HEK293 (cell line): ENCODE measurements around the gene GALNT9.

Source experiments
- CTCF ChIA-PET: fragments of 350-600 bp; formaldehyde crosslinking; extraction: SDS; loops from one replicate; lab custom pipeline; 2021; ENCODE audit warnings: antibody characterized with exemption; lab: Yijun Ruan, JAX
- POLR2A ChIA-PET: fragments of 300-600 bp; formaldehyde crosslinking; extraction: SDS; loops from one replicate; lab custom pipeline; 2020; ENCODE audit warnings: antibody characterized with exemption, inconsistent platforms; lab: Yijun Ruan, JAX
- H3K27ac ChIP-seq: fragments of 200-500 bp; sonication (Bioruptor generic); 2 replicates; pipeline ENCODE4 v1.5.1; 2014; ENCODE audit warnings: low read depth, low read length, control low read depth, inconsistent platforms; ENCODE audit errors: extremely low read depth
- H3K36me3 ChIP-seq, 2 experiments: fragments of 200-500 bp in 1 of 2; sonication (Bioruptor generic) in 1 of 2; 1 replicate in 1 of 2; 2 replicates in 1 of 2; pipeline ENCODE4 v1.5.1; 2014 to 2017; ENCODE audit warnings: inconsistent platforms in 2 of 2, low read length in 2 of 2; ENCODE audit not compliant: control insufficient read depth in 2 of 2, insufficient read depth in 1 of 2
- H3K4me1 ChIP-seq: fragments of 200-500 bp; sonication (Bioruptor generic); 2 replicates; pipeline ENCODE4 v1.5.1; 2014; ENCODE audit warnings: mild to moderate bottlenecking, low read length, inconsistent platforms; ENCODE audit not compliant: control insufficient read depth, insufficient read depth
- H3K4me3 ChIP-seq: 2 replicates; pipeline ENCODE4 v1.5.1; 2011; ENCODE audit warnings: low read depth, mild to moderate bottlenecking, control low read depth, low read length, moderate library complexity
- H3K9me3 ChIP-seq: fragments of 200-500 bp; sonication (Bioruptor generic); 2 replicates; pipeline ENCODE4 v1.5.1; 2014; ENCODE audit warnings: low read depth, low read length, inconsistent platforms; ENCODE audit not compliant: control insufficient read depth, insufficient read depth
- KLF7 ChIP-seq: fragments of 450-650 bp; formaldehyde crosslinking; IDR thresholded peaks from 2 replicates; pipeline ENCODE4 v1.5.1; 2016; ENCODE audit warnings: missing biosample characterization, missing genetic modification characterization, borderline replicate concordance
- MYNN ChIP-seq: fragments of 450-650 bp; formaldehyde crosslinking; IDR thresholded peaks from 2 replicates; pipeline ENCODE4 v1.5.1; 2016; ENCODE audit warnings: missing biosample characterization, missing genetic modification characterization, borderline replicate concordance
- PATZ1 ChIP-seq: fragments of 450-650 bp; formaldehyde crosslinking; IDR thresholded peaks from 2 replicates; pipeline ENCODE4 v1.5.1; 2016; ENCODE audit warnings: missing biosample characterization, missing genetic modification characterization
- TRIM28 ChIP-seq: IDR thresholded peaks from 2 replicates; pipeline ENCODE4 v1.6.1; 2011; ENCODE audit warnings: low read length, control low read depth, borderline replicate concordance
- YY1 ChIP-seq: fragments of 450-650 bp; formaldehyde crosslinking; IDR thresholded peaks from 2 replicates; pipeline ENCODE4 v1.5.1; 2018; ENCODE audit warnings: missing biosample characterization, missing genetic modification characterization
- ZBTB7A ChIP-seq: fragments of 450-650 bp; formaldehyde crosslinking; IDR thresholded peaks from 2 replicates; pipeline ENCODE4 v1.5.1; 2016; ENCODE audit warnings: low read depth, missing biosample characterization, missing genetic modification characterization
- ZFHX2 ChIP-seq: fragments of 450-650 bp; formaldehyde crosslinking; conservative IDR thresholded peaks from 2 replicates; pipeline ENCODE4 v1.5.1; 2016; ENCODE audit warnings: missing biosample characterization, missing genetic modification characterization
- ZIC2 ChIP-seq: fragments of 450-650 bp; formaldehyde crosslinking; IDR thresholded peaks from 2 replicates; pipeline ENCODE4 v1.5.1; 2016; ENCODE audit warnings: missing biosample characterization, missing genetic modification characterization
- ZNF133 ChIP-seq: fragments of 450-650 bp; formaldehyde crosslinking; IDR thresholded peaks from 2 replicates; pipeline ENCODE4 v1.5.1; 2016; ENCODE audit warnings: missing biosample characterization, missing genetic modification characterization
- ZNF146 ChIP-seq: fragments of 450-650 bp; formaldehyde crosslinking; IDR thresholded peaks from 2 replicates; pipeline ENCODE4 v1.5.1; 2016; ENCODE audit warnings: missing biosample characterization, missing genetic modification characterization
- ZNF19 ChIP-seq: fragments of 450-650 bp; formaldehyde crosslinking; IDR thresholded peaks from 2 replicates; pipeline ENCODE4; 2016; ENCODE audit warnings: missing biosample characterization, missing genetic modification characterization, low read depth
- ZNF239 ChIP-seq: fragments of 450-650 bp; formaldehyde crosslinking; IDR thresholded peaks from 2 replicates; pipeline ENCODE4 v1.5.1; 2016; ENCODE audit warnings: missing biosample characterization, missing genetic modification characterization
- ZNF423 ChIP-seq: fragments of 450-650 bp; formaldehyde crosslinking; IDR thresholded peaks from 2 replicates; pipeline ENCODE4 v1.5.1; 2016; ENCODE audit warnings: missing biosample characterization, missing genetic modification characterization
- ZNF426 ChIP-seq: fragments of 450-650 bp; formaldehyde crosslinking; IDR thresholded peaks from 2 replicates; pipeline ENCODE4 v1.5.1; 2017; ENCODE audit warnings: missing biosample characterization, missing genetic modification characterization, mild to moderate bottlenecking, inconsistent platforms, moderate library complexity
- ZNF548 ChIP-seq: fragments of 450-650 bp; formaldehyde crosslinking; IDR thresholded peaks from 2 replicates; pipeline ENCODE4 v1.5.1; 2016; ENCODE audit warnings: missing biosample characterization, missing genetic modification characterization
- ZNF555 ChIP-seq: fragments of 450-650 bp; formaldehyde crosslinking; conservative IDR thresholded peaks from 2 replicates; pipeline ENCODE4 v1.5.1; 2017; ENCODE audit warnings: missing biosample characterization, mild to moderate bottlenecking, missing genetic modification characterization, inconsistent platforms
- ZNF639 ChIP-seq: fragments of 450-650 bp; formaldehyde crosslinking; IDR thresholded peaks from 2 replicates; pipeline ENCODE4 v1.5.1; 2016; ENCODE audit warnings: missing biosample characterization, missing genetic modification characterization
- ZSCAN16 ChIP-seq: fragments of 450-650 bp; formaldehyde crosslinking; IDR thresholded peaks from 2 replicates; pipeline ENCODE4 v1.5.1; 2016; ENCODE audit warnings: missing biosample characterization, missing genetic modification characterization
- ZSCAN4 ChIP-seq: fragments of 450-650 bp; formaldehyde crosslinking; IDR thresholded peaks from 2 replicates; pipeline ENCODE4 v1.5.1; 2017; ENCODE audit warnings: missing biosample characterization, missing genetic modification characterization

GALNT9 gene

GRCh38 chr12:132269271-132269968 is 60.0 kb downstream of the GALNT9 start:
- Histone ChIP-seq H3K4me1 (no peaks in the 10 kb centered on the region), H3K27ac (no peak overlapping the region), H3K36me3 (no peaks in the 10 kb centered on the region), H3K4me3 (no peak overlapping the region), H3K9me3 (no peaks in the 10 kb centered on the region)
- TF ChIP-seq YY1 (tag by site-specific recombination) (no peak), ZNF146 (tag by site-specific recombination) (no peak), PATZ1 (tag by site-specific recombination) (no peak), ZNF19 (tag by site-specific recombination) (no peak), ZFHX2 (tag by site-specific recombination) (no peak), ZBTB7A (no peak), ZSCAN4 (tag by site-specific recombination) (no peak), MYNN (tag by site-specific recombination) (no peak), KLF7 (tag by site-specific recombination) (no peak), TRIM28 (no peak), ZNF239 (no peak), ZNF426 (tag by site-specific recombination) (no peak), ZNF555 (tag by site-specific recombination) (no peak), ZNF133 (tag by site-specific recombination) (no peak)
- ChIA-PET POLR2A (no interaction called here), CTCF (interaction anchor here (0.7 to 1.4 kb wide), 2 partner anchors 113 to 144 kb away, joined by 3 to 4 read pairs; no protein-coding TSS in a partner anchor)

- ChIA-PET POLR2A (interaction anchor here (0.6 kb wide), 1 partner anchor 376 kb away, joined by 8 read pairs; no protein-coding TSS in a partner anchor), CTCF (no interaction called here)
- Histone ChIP-seq H3K4me3 (no peak overlapping the region), H3K4me1 (no peaks in the 10 kb centered on the region), H3K9me3 (no peaks in the 10 kb centered on the region), H3K36me3 (no peaks in the 10 kb centered on the region), H3K27ac (no peak overlapping the region)
- TF ChIP-seq ZIC2 (tag by site-specific recombination) (no peak), ZNF423 (no peak), ZSCAN16 (tag by site-specific recombination) (no peak), ZNF639 (tag by site-specific recombination) (no peak), ZNF548 (tag by site-specific recombination) (no peak)
Observed at GRCh38 chr12:132268674-132269073, 60.7 kb downstream of the GALNT9 start.
